CD4-positive, alpha-beta memory T cell (primary cell): ENCODE measurements around the gene ADAMTS8. TPM values are rescaled to one million over a fixed set of nuclear protein-coding genes. Genes with fewer than 3 reads are reported as not detected.

Experiments
- CTCF ChIA-PET: fragments of 350-600 bp; sonication (Branson Sonifier 250); formaldehyde crosslinking; loops from one replicate; lab custom pipeline; 2021; ENCODE audit warnings: inconsistent platforms; ENCODE audit not compliant: partially characterized antibody; lab: Charles Lee
- POLR2A ChIA-PET: fragments of 350-600 bp; sonication (Branson Sonifier 250); formaldehyde crosslinking; loops from one replicate; lab custom pipeline; 2021; ENCODE audit not compliant: partially characterized antibody; lab: Charles Lee
- DNase-seq, 5 donors: peaks; one replicate each; pipeline versions ENCODE4 v3.0.0 to v3.0.0-alpha.2; 2020 to 2022; ENCODE audit warnings: mixed read lengths in 1 of 5
- H3K27ac ChIP-seq: one replicate; pipeline ENCODE4 v1.7.0; 2013; ENCODE audit warnings: low read depth, low read length
- H3K27me3 ChIP-seq: 2 replicates; pipeline ENCODE4 v1.7.0; 2013; ENCODE audit warnings: mild to moderate bottlenecking, low read length, moderate library complexity; ENCODE audit not compliant: insufficient read depth
- H3K36me3 ChIP-seq: 2 replicates; pipeline ENCODE4 v1.7.0; 2013; ENCODE audit warnings: mild to moderate bottlenecking, low read length, moderate library complexity; ENCODE audit not compliant: insufficient read depth
- H3K4me1 ChIP-seq: 2 replicates; pipeline ENCODE4 v1.7.0; 2013; ENCODE audit warnings: mild to moderate bottlenecking, low read length, moderate library complexity; ENCODE audit not compliant: insufficient read depth
- H3K4me3 ChIP-seq, 2 donors: one replicate each; pipeline ENCODE4 v1.7.0; 2013; ENCODE audit warnings: low read length in 2 of 2, mild to moderate bottlenecking in 1 of 2
- H3K9me3 ChIP-seq, 2 donors: one replicate each; pipeline ENCODE4 v1.7.0; 2013; ENCODE audit warnings: low read length in 2 of 2, control low read depth in 1 of 2; ENCODE audit not compliant: control insufficient read depth in 1 of 2
- H3K27ac Mint-ChIP-seq, 7 donors: one replicate each; pipeline ENCODE4 v1.8.0; 2020 to 2021; ENCODE audit warnings: mixed read lengths in 7 of 7, mild to moderate bottlenecking in 6 of 7, inconsistent platforms in 3 of 7, moderate library complexity in 3 of 7
- H3K27me3 Mint-ChIP-seq, 2 donors: one replicate each; pipeline ENCODE4 v1.8.0; 2020 to 2021; ENCODE audit warnings: mixed read lengths in 2 of 2
- H3K36me3 Mint-ChIP-seq, 2 donors: one replicate each; pipeline ENCODE4 v1.8.0; 2020 to 2021; ENCODE audit warnings: mixed read lengths in 2 of 2, inconsistent platforms in 1 of 2, mild to moderate bottlenecking in 1 of 2
- H3K4me1 Mint-ChIP-seq, 4 donors: one replicate each; pipeline ENCODE4 v1.8.0; 2020 to 2021; ENCODE audit warnings: mixed read lengths in 4 of 4, mild to moderate bottlenecking in 1 of 4
- H3K4me3 Mint-ChIP-seq, 8 donors: one replicate each; pipeline ENCODE4 v1.8.0; 2020 to 2021; ENCODE audit warnings: mixed read lengths in 8 of 8, mild to moderate bottlenecking in 7 of 8, moderate library complexity in 6 of 8, inconsistent platforms in 3 of 8
- H3K9me3 Mint-ChIP-seq, 8 donors: one replicate each; pipeline ENCODE4 v1.8.0; 2020 to 2021; ENCODE audit warnings: mixed read lengths in 8 of 8, mild to moderate bottlenecking in 5 of 8, inconsistent platforms in 3 of 8, moderate library complexity in 1 of 8
- intact Hi-C: fragments of 100-400 bp; cut with micrococcal nuclease; formaldehyde crosslinking; loops from one replicate; pipeline ENCODE4 v1.15.1; 2023
- polyA plus RNA-seq, 2 donors: library from polyadenylated mRNA; unstranded; fragments of 300-500 nt; fragmentation: Illumina TruSeq; gene quantifications; one replicate each; pipeline ENCODE4 v1.2.3, GENCODE V29; 2021
- total RNA-seq, 2 experiments: library from RNA; stranded (reverse); gene quantifications; one replicate each; pipeline ENCODE4 v1.2.3, GENCODE V29; 2021

Gene ADAMTS8
- total and polyA plus RNA-seq, 4 experiments from 2014 or later: not detected

DNA sequence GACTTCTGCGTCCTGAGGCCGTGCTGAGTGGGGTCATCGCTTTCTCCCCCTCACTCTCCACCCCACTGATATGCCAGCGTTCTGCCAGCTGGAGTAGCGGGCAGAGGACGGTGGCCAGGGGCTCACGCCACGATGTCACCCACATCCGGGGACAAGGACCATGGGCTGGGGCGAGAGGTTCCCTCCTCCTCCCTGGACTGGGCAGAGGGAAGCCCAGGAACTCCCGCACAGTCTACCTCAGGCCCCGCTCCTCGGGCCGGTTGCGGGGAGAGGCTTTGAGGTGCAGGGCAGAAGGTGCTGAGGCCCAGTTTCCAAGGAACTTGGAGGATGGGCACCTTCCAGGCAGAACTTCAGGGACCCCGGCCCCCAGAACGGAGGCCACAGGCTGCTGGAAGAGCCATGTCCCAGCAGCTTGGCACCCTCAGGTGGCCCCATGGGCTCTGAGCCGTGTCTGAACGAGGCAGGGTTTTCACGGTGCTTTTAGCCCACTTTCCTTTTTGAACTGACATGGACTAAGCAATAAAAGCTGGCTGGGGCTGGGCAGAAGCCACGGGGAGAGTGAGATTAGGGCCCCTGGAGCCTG lies 45.5 kb upstream of the ADAMTS8 start:
- Mint-ChIP-seq H3K9me3 (peaks cover 0 to 2% (median 0%) of the 10 kb centered on the region in 8 donors), H3K27me3 (peaks cover 0 to 9% of the 10 kb centered on the region in 2 donors), H3K4me1 (peaks cover 0 to 3% (median under 1%) of the 10 kb centered on the region in 4 donors), H3K27ac (no peak overlapping the region), H3K36me3 (no peaks in the 10 kb centered on the region), H3K4me3 (no peak overlapping the region)
- H3K9me3 ChIP-seq: no peaks in the 10 kb centered on the region
- intact Hi-C loops: no loop called here
- no peaks in the 10 kb centered on the region for H3K36me3 ChIP-seq
- H3K4me1 ChIP-seq: no peaks in the 10 kb centered on the region
- no peak overlapping the region for H3K27ac ChIP-seq
- no peaks in the 10 kb centered on the region for H3K27me3 ChIP-seq
- no peak overlapping the region for H3K4me3 ChIP-seq
- POLR2A ChIA-PET: no interaction called here
- no peak for DNase-seq
- CTCF ChIA-PET: no interaction called here

- ChIA-PET POLR2A (no interaction called here), CTCF (no interaction called here)
- Histone ChIP-seq H3K36me3 (no peaks in the 10 kb centered on the region), H3K4me3 (no peak overlapping the region), H3K9me3 (no peaks in the 10 kb centered on the region), H3K27ac (no peak overlapping the region), H3K4me1 (no peaks in the 10 kb centered on the region), H3K27me3 (no peaks in the 10 kb centered on the region)
- Mint-ChIP-seq H3K36me3 (no peaks in the 10 kb centered on the region), H3K27ac (no peak overlapping the region), H3K4me3 (no peak overlapping the region), H3K9me3 (peaks cover 0 to 2% (median 0%) of the 10 kb centered on the region in 8 donors), H3K4me1 (peaks cover 0 to 3% (median under 1%) of the 10 kb centered on the region in 4 donors), H3K27me3 (peaks cover 0 to 10% of the 10 kb centered on the region in 2 donors)
- intact Hi-C loops: no loop called here
- DNase-seq: no peak
Observed at GRCh38 chr11:130473056-130473794, 44.8 kb upstream of the ADAMTS8 start.

GRCh38 chr11:130472434-130472961 lies 44.1 kb upstream of the ADAMTS8 start:
- ChIA-PET CTCF (no interaction called here), POLR2A (no interaction called here)
- Mint-ChIP-seq H3K9me3 (peaks cover 0 to 2% (median 0%) of the 10 kb centered on the region in 8 donors), H3K36me3 (no peaks in the 10 kb centered on the region), H3K4me3 (no peak overlapping the region), H3K27ac (no peak overlapping the region), H3K4me1 (peaks cover 0 to 3% (median under 1%) of the 10 kb centered on the region in 4 donors), H3K27me3 (peaks cover 0 to 10% of the 10 kb centered on the region in 2 donors)
- Histone ChIP-seq H3K9me3 (no peaks in the 10 kb centered on the region), H3K36me3 (no peaks in the 10 kb centered on the region), H3K27me3 (no peaks in the 10 kb centered on the region), H3K4me1 (no peaks in the 10 kb centered on the region), H3K27ac (no peak overlapping the region), H3K4me3 (no peak overlapping the region)
- no peak for DNase-seq
- intact Hi-C loops: no loop called here

GRCh38 chr11:130471731-130472433 lies 43.5 kb upstream of the ADAMTS8 start:
- no peak overlapping the region for H3K27ac ChIP-seq
- peaks cover 0 to 2% (median 0%) of the 10 kb centered on the region in 8 donors for H3K9me3 Mint-ChIP-seq
- no peak for DNase-seq
- ChIA-PET CTCF (no interaction called here), POLR2A (no interaction called here)
- H3K4me1 ChIP-seq: no peaks in the 10 kb centered on the region
- no peaks in the 10 kb centered on the region for H3K27me3 ChIP-seq
- no peaks in the 10 kb centered on the region for H3K9me3 ChIP-seq
- H3K36me3 ChIP-seq: no peaks in the 10 kb centered on the region
- no peak overlapping the region for H3K4me3 Mint-ChIP-seq
- peaks cover 0 to 10% of the 10 kb centered on the region in 2 donors for H3K27me3 Mint-ChIP-seq
- no peak overlapping the region for H3K27ac Mint-ChIP-seq
- intact Hi-C loops: no loop called here
- H3K4me1 Mint-ChIP-seq: peaks cover 0 to 3% (median under 1%) of the 10 kb centered on the region in 4 donors
- H3K36me3 Mint-ChIP-seq: no peaks in the 10 kb centered on the region
- H3K4me3 ChIP-seq: no peak overlapping the region

GRCh38 chr11:130470832-130471706 lies 42.7 kb upstream of the ADAMTS8 start:
- Mint-ChIP-seq H3K27me3 (peaks cover 0 to 7% of the 10 kb centered on the region in 2 donors), H3K4me1 (no peaks in the 10 kb centered on the region), H3K27ac (no peak overlapping the region), H3K4me3 (no peak overlapping the region), H3K9me3 (no peaks in the 10 kb centered on the region), H3K36me3 (no peaks in the 10 kb centered on the region)
- no peak for DNase-seq
- ChIA-PET CTCF (no interaction called here), POLR2A (no interaction called here)
- Histone ChIP-seq H3K27me3 (no peaks in the 10 kb centered on the region), H3K9me3 (no peaks in the 10 kb centered on the region), H3K27ac (no peak overlapping the region), H3K4me1 (no peaks in the 10 kb centered on the region), H3K4me3 (no peak overlapping the region), H3K36me3 (no peaks in the 10 kb centered on the region)
- intact Hi-C loops: no loop called here

- CTCF ChIA-PET: no interaction called here
- peaks cover 0 to 5% of the 10 kb centered on the region in 2 donors for H3K27me3 Mint-ChIP-seq
- DNase-seq: no peak
- H3K36me3 ChIP-seq: no peaks in the 10 kb centered on the region
- H3K36me3 Mint-ChIP-seq: no peaks in the 10 kb centered on the region
- H3K4me3 ChIP-seq: no peak overlapping the region
- H3K9me3 ChIP-seq: no peaks in the 10 kb centered on the region
- H3K27ac ChIP-seq: no peak overlapping the region
- POLR2A ChIA-PET: no interaction called here
- no peaks in the 10 kb centered on the region for H3K9me3 Mint-ChIP-seq
- H3K27ac Mint-ChIP-seq: no peak overlapping the region
- H3K4me1 ChIP-seq: no peaks in the 10 kb centered on the region
- intact Hi-C loops: no loop called here
- no peak overlapping the region for H3K4me3 Mint-ChIP-seq
- no peaks in the 10 kb centered on the region for H3K27me3 ChIP-seq
- no peaks in the 10 kb centered on the region for H3K4me1 Mint-ChIP-seq
Observed at GRCh38 chr11:130469181-130469580, 40.8 kb upstream of the ADAMTS8 start.
